Heart left ventricle (tissue), 16 donors: ENCODE measurements around the gene SCARB1. TPM values are rescaled to one million over a fixed set of nuclear protein-coding genes. Genes with fewer than 3 reads are reported as not detected.
A peak's percentile ranks its signal among the peaks of the same experiment; 100 is the strongest.

Experiments used
- ATAC-seq, 4 donors: fragments of 200-7000 bp; cut with Tn5 transposase; one replicate each; pipeline ENCODE4 v1.9.1; 2020 to 2022; ENCODE audit warnings: moderate library complexity in 4 of 4, mild to moderate bottlenecking in 3 of 4, moderate number of reproducible peaks in 1 of 4
- DNase-seq, 5 donors: peaks; one replicate each; pipeline ENCODE4 v3.0.0-alpha.2; 2020
- H3K27ac ChIP-seq, 12 donors: fragments of 200-600 bp; sonication (generic) in 4 of 12; one replicate each; pipeline versions ENCODE4 v1.5.0 to v1.8.0; 2016 to 2022; ENCODE audit warnings: mild to moderate bottlenecking in 2 of 12
- H3K27me3 ChIP-seq, 9 donors: fragments of 200-600 bp; sonication (generic) in 2 of 9; one replicate each; pipeline versions ENCODE4 v1.5.1 to v1.8.0; 2016 to 2022; ENCODE audit warnings: mild to moderate bottlenecking in 3 of 9
- H3K36me3 ChIP-seq, 9 donors: fragments of 200-600 bp; sonication (generic) in 2 of 9; one replicate each; pipeline versions ENCODE4 v1.5.0 to v1.8.0; 2018 to 2022; ENCODE audit warnings: mild to moderate bottlenecking in 2 of 9
- H3K4me1 ChIP-seq, 12 donors: fragments of 200-600 bp; sonication (generic) in 4 of 12; one replicate each; pipeline versions ENCODE4 v1.5.0 to v1.8.0; 2016 to 2022; ENCODE audit warnings: mild to moderate bottlenecking in 3 of 12
- H3K4me3 ChIP-seq, 12 donors: fragments of 200-600 bp; sonication (generic) in 4 of 12; one replicate each; pipeline versions ENCODE4 v1.5.0 to v1.8.0; 2017 to 2022; ENCODE audit warnings: mild to moderate bottlenecking in 9 of 12, moderate library complexity in 4 of 12
- H3K9me3 ChIP-seq, 12 donors: fragments of 200-600 bp; sonication (generic) in 4 of 12; one replicate each; pipeline versions ENCODE4 v1.5.0 to v1.8.0; 2016 to 2022; ENCODE audit warnings: mild to moderate bottlenecking in 1 of 12
- POLR2A ChIP-seq, 2 donors: fragments of 450-650 bp; IDR thresholded peaks; one replicate each; pipeline ENCODE4 v1.6.1; 2017; ENCODE audit warnings: antibody characterized with exemption in 2 of 2, mild to moderate bottlenecking in 2 of 2, moderate library complexity in 2 of 2
- WGBS, 4 donors: extraction: QIAGEN DNeasy Blood & Tissue Kit in 2 of 4; methylation state at CpG; one replicate each; pipeline versions ENCODE4 v1.1.5 to v1.1.7; 2013 to 2018; 5-methylcytosine and 5-hydroxymethylcytosine counted together
- intact Hi-C, 10 donors: fragments of 100-400 bp; cut with DNase I; formaldehyde crosslinking; loops; one replicate each; pipeline versions ENCODE4 v1.11.1 to v1.14.2; 2022
- polyA plus RNA-seq, 2 donors: library from polyadenylated mRNA; stranded (reverse); fragments of 200-250 nt; gene quantifications; one replicate each; pipeline ENCODE4 v1.2.3, GENCODE V29; 2013
- total RNA-seq, 9 donors: library from RNA; depleted of rRNA in 2 of 9; stranded (reverse); fragments of >200 nt in 2 of 9; fragmentation: NEBNext Ultra II Directional in 3 of 9; extraction: Animal tissue kit (Norgen Biotek cat#: 25700) in 3 of 9; gene quantifications; one replicate each; pipeline versions ENCODE4 v1.1.0 to v1.2.4, GENCODE V29; 2016 to 2023
- TF ChIP-seq, protein P1 (sequence below), 12 donors: fragments of 200-600 bp; sonication (generic) in 4 of 12; IDR thresholded peaks; one replicate each; pipeline versions ENCODE4 v1.5.0 to v1.8.0; 2018 to 2022; ENCODE audit warnings: antibody characterized with exemption in 12 of 12, mild to moderate bottlenecking in 5 of 12
- donor health status: ischemic (EF 13 %, LVEDD 7.1; RV severe dilation, severe dysfunction).
- donor health status: healthy with polysubstance abuse.
- donor health status: DM: no; HTN: yes; CAD: no.
- donor health status: DM: no; HTN: no; CAD: no.
- donor health status: ischemic (EF 25% LVEDD 6.9; RV normal size, moderate dysfunction).
- donor health status: ischemic (EF 25% LVEDD 5.7; RV mildly dilated, moderate dysfunction).
- donor health status: healthy.
- donor health status: DM: yes; HTN: yes; CAD: no.
- donor health status: ischemic (EF 35%, LVEDD 5.7; RV mildly dilated, moderate dysfunction).
- donor health status: nonischemic (EF 11% LVEDD 7.7; RV severe dilation, severe dysfunction).
- donor health status: DM: yes; HTN: yes; CAD: no.
- donor health status: PGD.
- donor health status: ischemic (EF 29% LVEDD 5.4; RV normal size, mild dysfunction).
- donor health status: nonischemic (EF 23%, LVEDD 6.1; RV moderate dilation, normal function).

The SCARB1 gene
- total and polyA plus RNA-seq, 11 donors, result 6.9 to 21.7 (median 14.0) TPM

DNA sequence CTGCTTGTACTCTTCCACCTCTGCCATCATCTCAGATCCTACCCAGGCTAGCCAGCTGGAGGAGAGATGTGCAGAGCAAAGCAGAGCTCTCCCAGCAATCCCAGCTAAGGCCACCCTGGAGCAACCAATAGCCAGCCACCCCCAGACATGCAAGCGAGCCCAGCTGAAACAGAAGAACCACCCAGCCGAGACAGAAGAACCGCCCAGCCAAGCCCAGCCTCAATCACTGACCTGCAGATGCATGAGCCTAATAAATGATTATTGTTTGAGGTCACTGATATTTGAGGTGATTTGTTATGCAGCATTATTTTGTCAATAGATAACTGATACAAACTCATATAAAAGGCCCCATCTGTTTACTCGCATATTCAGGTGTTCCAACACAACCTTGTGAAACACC lies 106.3 kb downstream of the SCARB1 start:
- peaks cover 3 to 85% (median 39%) of the 10 kb centered on the region in 12 donors for H3K4me1 ChIP-seq

DNA sequence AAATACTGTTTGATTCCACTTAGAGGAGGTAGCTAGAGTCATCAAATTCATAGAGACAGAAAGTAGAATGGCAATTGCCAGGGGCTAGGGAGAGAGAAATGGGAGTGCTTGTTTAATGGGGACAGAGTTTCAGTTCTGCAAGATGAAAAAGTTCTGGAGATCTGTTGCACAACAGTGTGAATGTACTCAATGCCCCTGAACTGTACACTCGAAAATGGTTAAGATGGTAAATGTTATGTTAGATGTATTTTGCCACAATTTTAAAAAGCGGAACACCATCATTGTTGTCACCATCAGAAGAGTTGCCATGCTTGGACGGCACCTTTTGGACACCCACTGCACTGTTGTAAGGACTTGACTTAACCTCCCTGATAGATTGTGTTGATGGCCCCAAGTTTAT lies 106.9 kb downstream of the SCARB1 start:
- TF ChIP-seq, protein P1, sequence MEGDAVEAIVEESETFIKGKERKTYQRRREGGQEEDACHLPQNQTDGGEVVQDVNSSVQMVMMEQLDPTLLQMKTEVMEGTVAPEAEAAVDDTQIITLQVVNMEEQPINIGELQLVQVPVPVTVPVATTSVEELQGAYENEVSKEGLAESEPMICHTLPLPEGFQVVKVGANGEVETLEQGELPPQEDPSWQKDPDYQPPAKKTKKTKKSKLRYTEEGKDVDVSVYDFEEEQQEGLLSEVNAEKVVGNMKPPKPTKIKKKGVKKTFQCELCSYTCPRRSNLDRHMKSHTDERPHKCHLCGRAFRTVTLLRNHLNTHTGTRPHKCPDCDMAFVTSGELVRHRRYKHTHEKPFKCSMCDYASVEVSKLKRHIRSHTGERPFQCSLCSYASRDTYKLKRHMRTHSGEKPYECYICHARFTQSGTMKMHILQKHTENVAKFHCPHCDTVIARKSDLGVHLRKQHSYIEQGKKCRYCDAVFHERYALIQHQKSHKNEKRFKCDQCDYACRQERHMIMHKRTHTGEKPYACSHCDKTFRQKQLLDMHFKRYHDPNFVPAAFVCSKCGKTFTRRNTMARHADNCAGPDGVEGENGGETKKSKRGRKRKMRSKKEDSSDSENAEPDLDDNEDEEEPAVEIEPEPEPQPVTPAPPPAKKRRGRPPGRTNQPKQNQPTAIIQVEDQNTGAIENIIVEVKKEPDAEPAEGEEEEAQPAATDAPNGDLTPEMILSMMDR (IDR thresholded peaks at IDR 0.05), result no peak
- TF ChIP-seq POLR2A (IDR thresholded peaks at IDR 0.05), result no peak
- intact Hi-C loops, result loop anchor here in 1 of 10 donors (5.0 kb wide), 1 partner anchor 254 kb away; no protein-coding TSS in a partner anchor
- H3K9me3 ChIP-seq, result peaks cover 0 to 11% (median 0%) of the 10 kb centered on the region in 12 donors
- H3K27ac ChIP-seq, result peak overlapping the region in 5 of 12 donors; percentile 73 to 95 (median 89)
- DNase-seq, result no peak
- no peak for ATAC-seq
- no peaks in the 10 kb centered on the region for H3K36me3 ChIP-seq
- H3K4me1 ChIP-seq, result peaks cover 3 to 85% (median 37%) of the 10 kb centered on the region in 12 donors
- H3K4me3 ChIP-seq, result no peak overlapping the region
- no peaks in the 10 kb centered on the region for H3K27me3 ChIP-seq
- WGBS, 4 donors, result 89 to 96% (median 92%) methylated on average over 3 of the region's 3 CpGs

More for the DNA sequence above, 106.3 kb downstream of the SCARB1 start:
- intact Hi-C loops, result loop anchor here in 1 of 10 donors (5.0 kb wide), 1 partner anchor 255 kb away; no protein-coding TSS in a partner anchor
- ATAC-seq, result no peak
- Histone ChIP-seq H3K27ac (peak overlapping the region in 1 of 12 donors; percentile 95), H3K36me3 (no peaks in the 10 kb centered on the region), H3K27me3 (no peaks in the 10 kb centered on the region), H3K4me3 (no peak overlapping the region), H3K9me3 (peaks cover 0 to 11% (median 0%) of the 10 kb centered on the region in 12 donors)
- TF ChIP-seq POLR2A (IDR thresholded peaks at IDR 0.05), result no peak
- TF ChIP-seq, protein P1 (IDR thresholded peaks at IDR 0.05), result no peak
- 94 to 100% (median 98%) methylated on average over 4 of the region's 4 CpGs for whole genome bisulfite sequencing, 4 donors
- DNase-seq, result no peak

DNA sequence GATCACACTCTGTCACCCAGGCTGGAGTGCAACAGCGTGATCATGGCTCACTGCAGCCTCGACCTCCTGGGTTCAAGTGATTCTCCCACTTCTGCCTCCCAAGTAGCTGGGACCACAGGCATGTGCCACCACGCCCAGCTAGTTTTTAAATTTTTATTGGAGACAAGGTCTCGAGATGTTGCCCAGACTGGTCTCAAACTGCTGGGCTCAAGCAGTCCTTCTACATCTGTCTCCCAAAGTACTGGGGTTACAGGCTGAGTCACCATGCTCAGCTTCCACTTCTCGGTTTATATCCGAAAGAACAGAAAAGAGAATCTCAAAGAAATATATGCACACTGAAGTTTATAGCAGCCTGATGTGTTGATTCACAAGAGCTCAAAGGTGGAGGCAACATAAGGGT lies 107.5 kb downstream of the SCARB1 start:
- WGBS, 4 donors, result 77 to 95% (median 79%) methylated on average over 5 to 6 of the region's 6 CpGs
- no peak for ATAC-seq
- Histone ChIP-seq H3K9me3 (peaks cover 0 to 11% (median 0%) of the 10 kb centered on the region in 12 donors), H3K4me1 (peaks cover 3 to 84% (median 36%) of the 10 kb centered on the region in 12 donors), H3K27me3 (no peaks in the 10 kb centered on the region), H3K36me3 (no peaks in the 10 kb centered on the region), H3K27ac (peak overlapping the region; percentile 73 to 95 (median 86)), H3K4me3 (no peak overlapping the region)
- intact Hi-C loops, result loop anchor here in 1 of 10 donors (5.0 kb wide), 1 partner anchor 254 kb away; no protein-coding TSS in a partner anchor
- no peak for DNase-seq
- TF ChIP-seq, protein P1 (IDR thresholded peaks at IDR 0.05), result no peak
- TF ChIP-seq POLR2A (IDR thresholded peaks at IDR 0.05), result no peak

DNA sequence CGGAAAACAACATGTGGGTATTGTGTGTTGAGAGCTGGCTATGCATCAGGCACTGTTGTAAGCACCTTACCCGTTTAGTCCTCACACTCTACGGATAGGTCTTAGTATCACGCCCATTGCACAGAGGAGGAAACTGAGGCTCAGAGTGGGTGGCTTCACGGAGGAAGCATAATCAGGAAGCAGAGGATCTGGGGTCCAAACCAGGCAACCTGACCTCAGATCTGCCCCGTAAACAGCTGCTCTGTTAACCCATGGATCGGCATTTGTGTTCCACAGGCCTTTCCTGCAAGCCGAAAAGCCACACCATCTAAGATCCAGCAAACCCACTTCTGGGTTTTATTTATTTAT lies 107.9 kb downstream of the SCARB1 start:
- Histone ChIP-seq H3K4me1 (peaks cover 3 to 80% (median 36%) of the 10 kb centered on the region in 12 donors), H3K27ac (peak overlapping the region; percentile 73 to 95 (median 86))

More for the DNA sequence above, 107.9 kb downstream of the SCARB1 start:
- DNase-seq (no peak), ATAC-seq (no peak)
- Histone ChIP-seq H3K36me3 (no peaks in the 10 kb centered on the region), H3K9me3 (peaks cover 0 to 11% (median 0%) of the 10 kb centered on the region in 12 donors), H3K27me3 (no peaks in the 10 kb centered on the region), H3K4me3 (no peak overlapping the region)
- no peak for TF ChIP-seq POLR2A (IDR thresholded peaks at IDR 0.05)
- TF ChIP-seq, protein P1 (IDR thresholded peaks at IDR 0.05), result no peak
- WGBS, 4 donors, result 82 to 92% (median 87%) methylated on average over 8 of the region's 8 CpGs
- intact Hi-C loops, result loop anchor here in 1 of 10 donors (5.0 kb wide), 1 partner anchor 253 kb away; no protein-coding TSS in a partner anchor
